Embryonic facial prominence (tissue), 1 donor: Measurements from ENCODE around the gene BCLAF1.

Experiments used
- DNase-seq: peaks from one replicate; pipeline ENCODE4 v3.0.0-alpha.2; 2016; ENCODE audit errors: extremely low spot score

Gene BCLAF1

GRCh38 chr6:136289579-136290409 is at the start of gene BCLAF1:
BCLAF1 (minus strand) TSS chr6:136289846; CDS start chr6:136279866, 9,980 bp downstream.
- DNase-seq, result peak; percentile 99

GRCh38 chr6:136338486-136338885 is 48.8 kb upstream of the BCLAF1 start:
- no peak for DNase-seq

- DNase-seq, result no peak
These were observed 48.0 kb upstream of the BCLAF1 start for GRCh38 chr6:136337606-136338005.

- no peak for DNase-seq
These were observed 47.5 kb upstream of the BCLAF1 start for GRCh38 chr6:136337121-136337520.

GRCh38 chr6:136335736-136336363 is 46.2 kb upstream of the BCLAF1 start:
- DNase-seq, result no peak

GRCh38 chr6:136334853-136335252 is 45.2 kb upstream of the BCLAF1 start:
- no peak for DNase-seq

- no peak for DNase-seq
These were observed 44.8 kb upstream of the BCLAF1 start for GRCh38 chr6:136334465-136334846.

GRCh38 chr6:136333824-136334464 is 44.3 kb upstream of the BCLAF1 start:
- no peak for DNase-seq

- DNase-seq, result no peak
These were observed 41.8 kb upstream of the BCLAF1 start for GRCh38 chr6:136331461-136331860.

GRCh38 chr6:136330634-136331033 is 41.0 kb upstream of the BCLAF1 start:
- DNase-seq, result no peak

GRCh38 chr6:136326038-136326553 is 36.5 kb upstream of the BCLAF1 start:
- DNase-seq, result no peak

GRCh38 chr6:136324686-136325380 is 35.2 kb upstream of the BCLAF1 start:
- no peak for DNase-seq

- no peak for DNase-seq
These were observed 33.9 kb upstream of the BCLAF1 start for GRCh38 chr6:136323431-136324112.

- DNase-seq, result no peak
These were observed 30.1 kb upstream of the BCLAF1 start for GRCh38 chr6:136319732-136320131.

- no peak for DNase-seq
These were observed 29.0 kb upstream of the BCLAF1 start for GRCh38 chr6:136318676-136319075.

- no peak for DNase-seq
These were observed 28.3 kb upstream of the BCLAF1 start for GRCh38 chr6:136317971-136318370.

- DNase-seq, result no peak
These were observed 27.5 kb upstream of the BCLAF1 start for GRCh38 chr6:136317021-136317694.

- DNase-seq, result no peak
These were observed 25.9 kb upstream of the BCLAF1 start for GRCh38 chr6:136315594-136315993.

GRCh38 chr6:136312975-136313374 is 23.3 kb upstream of the BCLAF1 start:
- DNase-seq, result no peak

- DNase-seq, result no peak
These were observed 20.2 kb upstream of the BCLAF1 start for GRCh38 chr6:136309729-136310311.
